Activated CD8-positive, alpha-beta T cell treated with anti-CD3 and anti-CD28 coated beads for 36 hours (primary cell): ENCODE measurements around the gene GRM3. TPM values are rescaled to one million over a fixed set of nuclear protein-coding genes. Genes with fewer than 3 reads are reported as not detected.

Experiments
- ATAC-seq: fragments of 200-7000 bp; cut with Tn5 transposase; one replicate; pipeline ENCODE4 v1.10.0; 2021; ENCODE audit warnings: mild to moderate bottlenecking, moderate library complexity
- CTCF ChIA-PET: fragments of 350-600 bp; sonication (Branson Sonifier 250); formaldehyde crosslinking; loops from one replicate; lab custom pipeline; 2021; ENCODE audit warnings: antibody characterized with exemption; lab: Charles Lee
- POLR2A ChIA-PET: fragments of 350-600 bp; sonication (Branson Sonifier 250); formaldehyde crosslinking; loops from one replicate; lab custom pipeline; 2021; ENCODE audit warnings: antibody characterized with exemption; lab: Charles Lee
- DNase-seq: peaks from one replicate; pipeline ENCODE4 v3.0.0-alpha.2; 2020
- H3K27ac Mint-ChIP-seq: one replicate; pipeline ENCODE4 v1.8.0; 2021; ENCODE audit warnings: mild to moderate bottlenecking, mixed read lengths
- H3K27me3 Mint-ChIP-seq: one replicate; pipeline ENCODE4 v1.8.0; 2021; ENCODE audit warnings: mixed read lengths
- H3K36me3 Mint-ChIP-seq: one replicate; pipeline ENCODE4 v1.8.0; 2021; ENCODE audit warnings: low read depth, mixed read lengths
- H3K4me1 Mint-ChIP-seq: one replicate; pipeline ENCODE4 v1.8.0; 2021; ENCODE audit warnings: low read depth, mixed read lengths
- H3K4me3 Mint-ChIP-seq: one replicate; pipeline ENCODE4 v1.8.0; 2021; ENCODE audit warnings: mild to moderate bottlenecking, moderate library complexity, mixed read lengths
- H3K9me3 Mint-ChIP-seq: one replicate; pipeline ENCODE4 v1.8.0; 2021; ENCODE audit warnings: mixed read lengths
- CTCF ChIP-seq: fragments of 200-600 bp; IDR thresholded peaks from one replicate; pipeline ENCODE4 v1.8.0; 2022; ENCODE audit warnings: antibody characterized with exemption, mild to moderate bottlenecking
- intact Hi-C: fragments of 100-400 bp; cut with micrococcal nuclease; formaldehyde crosslinking; loops from one replicate; pipeline ENCODE4 v1.10.0; 2022
- total RNA-seq, 2 experiments: library from RNA; stranded (reverse); gene quantifications; one replicate each; pipeline ENCODE4 v1.2.3, GENCODE V29; 2021

Gene GRM3
- total RNA-seq, 2 experiments from 2014 or later = not detected

- DNase-seq (no peak), ATAC-seq (no peak)
- no peak for TF ChIP-seq CTCF
- Mint-ChIP-seq H3K9me3 (peaks cover 1% of the 10 kb centered on the region), H3K36me3 (no peaks in the 10 kb centered on the region), H3K27ac (no peak overlapping the region), H3K27me3 (no peaks in the 10 kb centered on the region), H3K4me1 (no peaks in the 10 kb centered on the region), H3K4me3 (no peak overlapping the region)
- intact Hi-C loops = no loop called here
- ChIA-PET POLR2A (no interaction called here), CTCF (no interaction called here)
Measured at GRCh38 chr7:86733783-86734182, 90.1 kb downstream of the GRM3 start.

- DNase-seq (no peak), ATAC-seq (no peak)
- TF ChIP-seq CTCF = no peak
- Mint-ChIP-seq H3K4me1 (no peaks in the 10 kb centered on the region), H3K27ac (no peak overlapping the region), H3K36me3 (no peaks in the 10 kb centered on the region), H3K27me3 (no peaks in the 10 kb centered on the region), H3K4me3 (no peak overlapping the region), H3K9me3 (no peaks in the 10 kb centered on the region)
- intact Hi-C loops = no loop called here
- ChIA-PET POLR2A (no interaction called here), CTCF (no interaction called here)
Measured at GRCh38 chr7:86745013-86745745, 101.5 kb downstream of the GRM3 start.

GRCh38 chr7:86747698-86748097, 104.0 kb downstream of the GRM3 start:
- Mint-ChIP-seq H3K4me1 (no peaks in the 10 kb centered on the region), H3K27me3 (no peaks in the 10 kb centered on the region), H3K9me3 (no peaks in the 10 kb centered on the region), H3K36me3 (no peaks in the 10 kb centered on the region), H3K27ac (no peak overlapping the region), H3K4me3 (no peak overlapping the region)
- POLR2A ChIA-PET = no interaction called here
- TF ChIP-seq CTCF = no peak
- CTCF ChIA-PET = no interaction called here
- DNase-seq (no peak), ATAC-seq (no peak)
- intact Hi-C loops = no loop called here

- DNase-seq = no peak
- intact Hi-C loops = no loop called here
- TF ChIP-seq CTCF = no peak
- H3K36me3 Mint-ChIP-seq = no peaks in the 10 kb centered on the region
- H3K4me1 Mint-ChIP-seq = no peaks in the 10 kb centered on the region
- POLR2A ChIA-PET = no interaction called here
- H3K27ac Mint-ChIP-seq = no peak overlapping the region
- CTCF ChIA-PET = no interaction called here
- no peak overlapping the region for H3K4me3 Mint-ChIP-seq
- H3K9me3 Mint-ChIP-seq = no peaks in the 10 kb centered on the region
- no peak for ATAC-seq
- H3K27me3 Mint-ChIP-seq = no peaks in the 10 kb centered on the region
Measured at GRCh38 chr7:86748201-86748600, 104.5 kb downstream of the GRM3 start.

GRCh38 chr7:86748843-86749719, 105.4 kb downstream of the GRM3 start:
- intact Hi-C loops = no loop called here
- POLR2A ChIA-PET = no interaction called here

More at GRCh38 chr7:86748843-86749719, 105.4 kb downstream of the GRM3 start:
- Mint-ChIP-seq H3K9me3 (no peaks in the 10 kb centered on the region), H3K36me3 (no peaks in the 10 kb centered on the region), H3K27me3 (no peaks in the 10 kb centered on the region), H3K4me3 (no peak overlapping the region), H3K4me1 (no peaks in the 10 kb centered on the region), H3K27ac (no peak overlapping the region)
- CTCF ChIA-PET = no interaction called here
- DNase-seq = no peak
- no peak for TF ChIP-seq CTCF
- ATAC-seq = no peak
